GM12878 (cell line): ENCODE data around the gene TOP3A. TPM values are rescaled to one million over a fixed set of nuclear protein-coding genes. Genes with fewer than 3 reads are reported as not detected.

Experiments
- CEBPB ChIP-seq, 2 experiments: fragments of 150-350 bp in 1 of 2; IDR thresholded peaks; 2 replicates each; pipeline ENCODE4 v1.6.1; 2012 to 2014; ENCODE audit warnings: low read depth in 2 of 2, low read length in 2 of 2, borderline replicate concordance in 1 of 2, inconsistent platforms in 1 of 2
- DPF2 ChIP-seq: fragments of 450-650 bp; IDR thresholded peaks from 2 replicates; pipeline ENCODE4 v1.6.1; 2017; ENCODE audit warnings: mild to moderate bottlenecking
- LARP7 ChIP-seq: fragments of 450-650 bp; IDR thresholded peaks from 2 replicates; pipeline ENCODE4 v1.6.1; 2017; ENCODE audit warnings: mild to moderate bottlenecking
- NFIC ChIP-seq: IDR thresholded peaks from 2 replicates; pipeline ENCODE4 v1.6.1; 2012; ENCODE audit warnings: low read depth, mild to moderate bottlenecking, inconsistent platforms, low read length, moderate library complexity
- PAX5 ChIP-seq: IDR thresholded peaks from 2 replicates; pipeline ENCODE4 v1.6.1; 2011; ENCODE audit warnings: low read depth, low read length, borderline replicate concordance
- PAX8 ChIP-seq: fragments of 450-650 bp; IDR thresholded peaks from 2 replicates; pipeline ENCODE4 v1.6.1; 2017; ENCODE audit warnings: mild to moderate bottlenecking, moderate library complexity
- POLR2AphosphoS2 ChIP-seq: IDR thresholded peaks from 2 replicates; pipeline ENCODE4 v1.6.1; 2011; ENCODE audit warnings: low read depth, mild to moderate bottlenecking, low read length, improper control_type of control experiment, moderate library complexity
- POLR2AphosphoS5 ChIP-seq: IDR thresholded peaks from 2 replicates; pipeline ENCODE4 v1.6.1; 2011; ENCODE audit warnings: mild to moderate bottlenecking, low read length, inconsistent platforms
- RAD51 ChIP-seq: fragments of 450-650 bp; IDR thresholded peaks from 2 replicates; pipeline ENCODE4 v1.6.1; 2016; ENCODE audit warnings: moderate library complexity, mild to moderate bottlenecking, inconsistent platforms
- SUZ12 ChIP-seq: fragments of 200-600 bp; sonication (generic); IDR thresholded peaks from one replicate; pipeline ENCODE4 v1.6.1; 2018; ENCODE audit warnings: antibody characterized with exemption, mild to moderate bottlenecking; ENCODE audit not compliant: unreplicated experiment
- TCF7 ChIP-seq: IDR thresholded peaks from 2 replicates; pipeline ENCODE4 v1.6.1; 2014; ENCODE audit warnings: antibody characterized with exemption, borderline replicate concordance
- ZBED1 ChIP-seq: IDR thresholded peaks from 2 replicates; pipeline ENCODE4 v1.6.1; 2016; ENCODE audit warnings: borderline replicate concordance
- ZZZ3 ChIP-seq: IDR thresholded peaks from 2 replicates; pipeline ENCODE4 v1.6.1; 2011; ENCODE audit warnings: low read depth; ENCODE audit not compliant: control insufficient read depth, insufficient read length
- polyA plus RNA-seq, 11 experiments: library from polyadenylated mRNA; depleted of rRNA in 4 of 11; unstranded in 6 of 11; stranded (reverse) in 5 of 11; fragments of >200 nt; fragmentation: Nextera tagmentation in 4 of 11; fragmentation: Illumina TruSeq in 1 of 11; extraction: Ambion mirVana in 4 of 11; extraction: Trizol in 1 of 11; gene quantifications; 1 replicate in 1 of 11; 2 replicates in 10 of 11; pipeline versions ENCODE4 v1.2.1 to v1.2.3, GENCODE V29; 2011 to 2016; ENCODE audit warnings: inconsistent platforms in 2 of 11, missing spikeins in 2 of 11, low read depth in 1 of 11
- total RNA-seq, 4 experiments: library from RNA; depleted of rRNA in 3 of 4; stranded (reverse); fragments of >200 nt in 3 of 4; fragmentation: Illumina TruSeq in 1 of 4; extraction: Trizol in 1 of 4; gene quantifications; 2 replicates each; pipeline versions ENCODE4 v1.2.1 to v1.2.3, GENCODE V29; 2013 to 2021
- TF ChIP-seq, protein P1 (sequence below): IDR thresholded peaks from 2 replicates; pipeline ENCODE4 v1.6.1; 2011; ENCODE audit warnings: mild to moderate bottlenecking, low read depth, low read length, moderate library complexity; ENCODE audit not compliant: insufficient replicate concordance
- TF ChIP-seq, protein P2 (sequence below): fragments of 450-650 bp; IDR thresholded peaks from 2 replicates; pipeline ENCODE4 v1.6.1; 2018; ENCODE audit warnings: borderline replicate concordance, mild to moderate bottlenecking; ENCODE audit not compliant: partially characterized antibody
- TF ChIP-seq, protein P3 (sequence below): fragments of 450-650 bp; IDR thresholded peaks from 2 replicates; pipeline ENCODE4 v1.6.1; 2017; ENCODE audit warnings: low read depth, mild to moderate bottlenecking, moderate library complexity
- TF ChIP-seq, protein P4 (sequence below): fragments of 450-650 bp; IDR thresholded peaks from 2 replicates; pipeline ENCODE4 v1.6.1; 2017; ENCODE audit warnings: antibody characterized with exemption, mild to moderate bottlenecking, moderate library complexity

The TOP3A gene
- total and polyA plus RNA-seq, 10 of the 15 experiments (the other 5 are each of a cell fraction or from before 2014, with no cell fraction given): 4.2 to 51.9 (median 31.8) TPM

DNA sequence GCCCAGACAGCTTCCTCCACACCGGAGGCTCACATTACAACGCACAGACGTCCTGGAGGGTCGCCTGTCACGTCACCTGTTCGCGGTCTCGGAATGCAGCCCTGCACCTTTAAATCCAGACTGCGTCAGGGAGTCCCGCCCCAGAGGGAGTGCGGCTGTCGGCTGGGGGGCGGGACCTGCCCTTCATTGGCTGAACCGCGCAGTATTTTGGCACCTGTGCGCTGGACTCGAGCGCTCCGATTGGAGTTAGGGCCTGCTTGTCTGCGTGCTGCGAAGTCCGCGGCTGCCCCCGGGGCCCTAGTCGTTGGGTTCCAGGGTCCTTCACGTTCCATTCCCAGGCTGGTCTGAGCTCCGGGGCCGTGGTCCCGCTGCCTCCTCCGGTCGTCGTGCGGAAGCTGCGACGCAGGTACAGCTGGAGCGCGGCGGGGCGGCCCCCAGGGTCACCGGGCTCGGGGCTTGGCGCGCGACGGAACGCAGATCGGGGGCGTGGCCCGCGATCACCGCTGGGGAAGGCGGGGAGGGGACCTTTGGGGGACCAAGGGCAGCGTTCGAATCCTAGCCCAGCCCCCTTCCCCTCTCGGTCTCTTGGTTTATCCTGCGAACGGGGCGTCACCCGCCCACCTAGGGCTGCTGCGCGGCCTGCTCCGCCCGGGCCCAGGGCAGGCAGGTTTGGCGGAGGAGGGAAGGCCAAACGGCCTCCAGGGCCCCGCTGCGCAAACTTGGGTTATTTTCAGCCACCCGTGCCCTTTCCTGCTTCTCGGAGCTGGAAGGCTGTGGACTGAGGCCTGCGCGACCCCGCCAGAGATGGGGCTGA is 54.3 kb downstream of the TOP3A start, which contains the start of gene MIEF2 (continued):
- TF ChIP-seq POLR2AphosphoS5: peak; percentile 44; the same call in 1 of the 2 replicates
- TF ChIP-seq, protein P1, sequence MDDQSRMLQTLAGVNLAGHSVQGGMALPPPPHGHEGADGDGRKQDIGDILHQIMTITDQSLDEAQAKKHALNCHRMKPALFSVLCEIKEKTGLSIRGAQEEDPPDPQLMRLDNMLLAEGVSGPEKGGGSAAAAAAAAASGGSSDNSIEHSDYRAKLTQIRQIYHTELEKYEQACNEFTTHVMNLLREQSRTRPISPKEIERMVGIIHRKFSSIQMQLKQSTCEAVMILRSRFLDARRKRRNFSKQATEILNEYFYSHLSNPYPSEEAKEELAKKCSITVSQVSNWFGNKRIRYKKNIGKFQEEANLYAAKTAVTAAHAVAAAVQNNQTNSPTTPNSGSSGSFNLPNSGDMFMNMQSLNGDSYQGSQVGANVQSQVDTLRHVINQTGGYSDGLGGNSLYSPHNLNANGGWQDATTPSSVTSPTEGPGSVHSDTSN: peak; percentile 97
- TF ChIP-seq POLR2AphosphoS2: no peak
- no peak for TF ChIP-seq TCF7
- no peak for TF ChIP-seq PAX8
- peak; percentile 97 for TF ChIP-seq DPF2
- TF ChIP-seq NFIC: no peak
- no peak for TF ChIP-seq PAX5
- no peak for TF ChIP-seq RAD51
- TF ChIP-seq ZZZ3: no peak
- TF ChIP-seq, protein P2, sequence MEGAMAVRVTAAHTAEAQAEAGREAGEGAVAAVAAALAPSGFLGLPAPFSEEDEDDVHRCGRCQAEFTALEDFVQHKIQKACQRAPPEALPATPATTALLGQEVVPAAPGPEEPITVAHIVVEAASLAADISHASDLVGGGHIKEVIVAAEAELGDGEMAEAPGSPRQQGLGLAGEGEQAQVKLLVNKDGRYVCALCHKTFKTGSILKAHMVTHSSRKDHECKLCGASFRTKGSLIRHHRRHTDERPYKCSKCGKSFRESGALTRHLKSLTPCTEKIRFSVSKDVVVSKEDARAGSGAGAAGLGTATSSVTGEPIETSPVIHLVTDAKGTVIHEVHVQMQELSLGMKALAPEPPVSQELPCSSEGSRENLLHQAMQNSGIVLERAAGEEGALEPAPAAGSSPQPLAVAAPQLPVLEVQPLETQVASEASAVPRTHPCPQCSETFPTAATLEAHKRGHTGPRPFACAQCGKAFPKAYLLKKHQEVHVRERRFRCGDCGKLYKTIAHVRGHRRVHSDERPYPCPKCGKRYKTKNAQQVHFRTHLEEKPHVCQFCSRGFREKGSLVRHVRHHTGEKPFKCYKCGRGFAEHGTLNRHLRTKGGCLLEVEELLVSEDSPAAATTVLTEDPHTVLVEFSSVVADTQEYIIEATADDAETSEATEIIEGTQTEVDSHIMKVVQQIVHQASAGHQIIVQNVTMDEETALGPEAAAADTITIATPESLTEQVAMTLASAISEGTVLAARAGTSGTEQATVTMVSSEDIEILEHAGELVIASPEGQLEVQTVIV: peak; percentile 76
- TF ChIP-seq LARP7: peak; percentile 66; the same call in 1 of the 2 replicates
- TF ChIP-seq, protein P3, sequence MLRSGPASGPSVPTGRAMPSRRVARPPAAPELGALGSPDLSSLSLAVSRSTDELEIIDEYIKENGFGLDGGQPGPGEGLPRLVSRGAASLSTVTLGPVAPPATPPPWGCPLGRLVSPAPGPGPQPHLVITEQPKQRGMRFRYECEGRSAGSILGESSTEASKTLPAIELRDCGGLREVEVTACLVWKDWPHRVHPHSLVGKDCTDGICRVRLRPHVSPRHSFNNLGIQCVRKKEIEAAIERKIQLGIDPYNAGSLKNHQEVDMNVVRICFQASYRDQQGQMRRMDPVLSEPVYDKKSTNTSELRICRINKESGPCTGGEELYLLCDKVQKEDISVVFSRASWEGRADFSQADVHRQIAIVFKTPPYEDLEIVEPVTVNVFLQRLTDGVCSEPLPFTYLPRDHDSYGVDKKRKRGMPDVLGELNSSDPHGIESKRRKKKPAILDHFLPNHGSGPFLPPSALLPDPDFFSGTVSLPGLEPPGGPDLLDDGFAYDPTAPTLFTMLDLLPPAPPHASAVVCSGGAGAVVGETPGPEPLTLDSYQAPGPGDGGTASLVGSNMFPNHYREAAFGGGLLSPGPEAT: peak; percentile 98
- no peak for TF ChIP-seq SUZ12
- TF ChIP-seq CEBPB (IDR thresholded peaks at IDR 0.05; ENCODE audit: borderline replicate concordance in 1 of 2, low read depth in 2 of 2, low read length in 2 of 2): no peak
- TF ChIP-seq, protein P4, sequence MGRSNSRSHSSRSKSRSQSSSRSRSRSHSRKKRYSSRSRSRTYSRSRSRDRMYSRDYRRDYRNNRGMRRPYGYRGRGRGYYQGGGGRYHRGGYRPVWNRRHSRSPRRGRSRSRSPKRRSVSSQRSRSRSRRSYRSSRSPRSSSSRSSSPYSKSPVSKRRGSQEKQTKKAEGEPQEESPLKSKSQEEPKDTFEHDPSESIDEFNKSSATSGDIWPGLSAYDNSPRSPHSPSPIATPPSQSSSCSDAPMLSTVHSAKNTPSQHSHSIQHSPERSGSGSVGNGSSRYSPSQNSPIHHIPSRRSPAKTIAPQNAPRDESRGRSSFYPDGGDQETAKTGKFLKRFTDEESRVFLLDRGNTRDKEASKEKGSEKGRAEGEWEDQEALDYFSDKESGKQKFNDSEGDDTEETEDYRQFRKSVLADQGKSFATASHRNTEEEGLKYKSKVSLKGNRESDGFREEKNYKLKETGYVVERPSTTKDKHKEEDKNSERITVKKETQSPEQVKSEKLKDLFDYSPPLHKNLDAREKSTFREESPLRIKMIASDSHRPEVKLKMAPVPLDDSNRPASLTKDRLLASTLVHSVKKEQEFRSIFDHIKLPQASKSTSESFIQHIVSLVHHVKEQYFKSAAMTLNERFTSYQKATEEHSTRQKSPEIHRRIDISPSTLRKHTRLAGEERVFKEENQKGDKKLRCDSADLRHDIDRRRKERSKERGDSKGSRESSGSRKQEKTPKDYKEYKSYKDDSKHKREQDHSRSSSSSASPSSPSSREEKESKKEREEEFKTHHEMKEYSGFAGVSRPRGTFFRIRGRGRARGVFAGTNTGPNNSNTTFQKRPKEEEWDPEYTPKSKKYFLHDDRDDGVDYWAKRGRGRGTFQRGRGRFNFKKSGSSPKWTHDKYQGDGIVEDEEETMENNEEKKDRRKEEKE: no peak
- TF ChIP-seq ZBED1: no peak
